ENCODE data around the gene PPIG.

- no peak for TF ChIP-seq CTCF (conservative IDR thresholded peaks at IDR 0.05; ENCODE audit: low read depth, low read length)
- no peak for TF ChIP-seq CHD1 (IDR thresholded peaks at IDR 0.05; ENCODE audit: low read depth, low read length)
- no peak for TF ChIP-seq POLR2A (IDR thresholded peaks at IDR 0.05; ENCODE audit: low read depth, low read length)
- no peak for TF ChIP-seq RAD21 (IDR thresholded peaks at IDR 0.05; ENCODE audit: low read length)
- no peak for TF ChIP-seq CEBPB (IDR thresholded peaks at IDR 0.05; ENCODE audit: low read depth, low read length)
- TF ChIP-seq BHLHE40 (IDR thresholded peaks at IDR 0.05; ENCODE audit: low read depth, low read length), result no peak
Observed at GRCh38 chr2:169673921-169674320, 89.8 kb downstream of the PPIG start.
